Measurements from ENCODE around the gene PLET1.

PLET1 gene

DNA sequence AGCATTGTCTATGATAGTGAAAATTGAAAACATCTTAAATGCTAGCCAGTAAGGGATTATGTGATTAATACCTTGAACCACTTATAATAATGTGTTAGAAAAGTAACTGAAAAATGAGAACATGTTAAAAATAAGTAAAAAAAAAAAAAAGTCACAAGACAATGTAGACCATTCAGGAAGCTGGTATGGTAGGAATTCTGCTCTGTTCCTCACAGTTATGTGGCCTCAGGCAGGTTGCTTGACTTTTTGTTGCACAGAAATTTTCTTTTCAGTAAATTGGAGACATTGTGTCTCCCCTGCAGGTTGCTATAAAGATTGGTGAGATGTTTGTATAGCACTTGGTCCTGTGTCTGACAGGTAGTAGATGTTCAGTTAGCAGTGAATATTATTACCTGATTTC is 17.3 kb upstream of the PLET1 start:
- no peak for TF ChIP-seq GABPA (IDR thresholded peaks at IDR 0.05; ENCODE audit: low read depth)
- TF ChIP-seq POLR2AphosphoS5 (IDR thresholded peaks at IDR 0.05; ENCODE audit: low read depth), result no peak
- TF ChIP-seq SPI1 (IDR thresholded peaks at IDR 0.05; ENCODE audit: borderline replicate concordance, low read depth), result no peak
- TF ChIP-seq, protein P1, sequence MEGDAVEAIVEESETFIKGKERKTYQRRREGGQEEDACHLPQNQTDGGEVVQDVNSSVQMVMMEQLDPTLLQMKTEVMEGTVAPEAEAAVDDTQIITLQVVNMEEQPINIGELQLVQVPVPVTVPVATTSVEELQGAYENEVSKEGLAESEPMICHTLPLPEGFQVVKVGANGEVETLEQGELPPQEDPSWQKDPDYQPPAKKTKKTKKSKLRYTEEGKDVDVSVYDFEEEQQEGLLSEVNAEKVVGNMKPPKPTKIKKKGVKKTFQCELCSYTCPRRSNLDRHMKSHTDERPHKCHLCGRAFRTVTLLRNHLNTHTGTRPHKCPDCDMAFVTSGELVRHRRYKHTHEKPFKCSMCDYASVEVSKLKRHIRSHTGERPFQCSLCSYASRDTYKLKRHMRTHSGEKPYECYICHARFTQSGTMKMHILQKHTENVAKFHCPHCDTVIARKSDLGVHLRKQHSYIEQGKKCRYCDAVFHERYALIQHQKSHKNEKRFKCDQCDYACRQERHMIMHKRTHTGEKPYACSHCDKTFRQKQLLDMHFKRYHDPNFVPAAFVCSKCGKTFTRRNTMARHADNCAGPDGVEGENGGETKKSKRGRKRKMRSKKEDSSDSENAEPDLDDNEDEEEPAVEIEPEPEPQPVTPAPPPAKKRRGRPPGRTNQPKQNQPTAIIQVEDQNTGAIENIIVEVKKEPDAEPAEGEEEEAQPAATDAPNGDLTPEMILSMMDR (IDR thresholded peaks at IDR 0.05; ENCODE audit: insufficient read depth, low read length), result no peak
- TF ChIP-seq, protein P2, sequence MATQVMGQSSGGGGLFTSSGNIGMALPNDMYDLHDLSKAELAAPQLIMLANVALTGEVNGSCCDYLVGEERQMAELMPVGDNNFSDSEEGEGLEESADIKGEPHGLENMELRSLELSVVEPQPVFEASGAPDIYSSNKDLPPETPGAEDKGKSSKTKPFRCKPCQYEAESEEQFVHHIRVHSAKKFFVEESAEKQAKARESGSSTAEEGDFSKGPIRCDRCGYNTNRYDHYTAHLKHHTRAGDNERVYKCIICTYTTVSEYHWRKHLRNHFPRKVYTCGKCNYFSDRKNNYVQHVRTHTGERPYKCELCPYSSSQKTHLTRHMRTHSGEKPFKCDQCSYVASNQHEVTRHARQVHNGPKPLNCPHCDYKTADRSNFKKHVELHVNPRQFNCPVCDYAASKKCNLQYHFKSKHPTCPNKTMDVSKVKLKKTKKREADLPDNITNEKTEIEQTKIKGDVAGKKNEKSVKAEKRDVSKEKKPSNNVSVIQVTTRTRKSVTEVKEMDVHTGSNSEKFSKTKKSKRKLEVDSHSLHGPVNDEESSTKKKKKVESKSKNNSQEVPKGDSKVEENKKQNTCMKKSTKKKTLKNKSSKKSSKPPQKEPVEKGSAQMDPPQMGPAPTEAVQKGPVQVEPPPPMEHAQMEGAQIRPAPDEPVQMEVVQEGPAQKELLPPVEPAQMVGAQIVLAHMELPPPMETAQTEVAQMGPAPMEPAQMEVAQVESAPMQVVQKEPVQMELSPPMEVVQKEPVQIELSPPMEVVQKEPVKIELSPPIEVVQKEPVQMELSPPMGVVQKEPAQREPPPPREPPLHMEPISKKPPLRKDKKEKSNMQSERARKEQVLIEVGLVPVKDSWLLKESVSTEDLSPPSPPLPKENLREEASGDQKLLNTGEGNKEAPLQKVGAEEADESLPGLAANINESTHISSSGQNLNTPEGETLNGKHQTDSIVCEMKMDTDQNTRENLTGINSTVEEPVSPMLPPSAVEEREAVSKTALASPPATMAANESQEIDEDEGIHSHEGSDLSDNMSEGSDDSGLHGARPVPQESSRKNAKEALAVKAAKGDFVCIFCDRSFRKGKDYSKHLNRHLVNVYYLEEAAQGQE (IDR thresholded peaks at IDR 0.05; ENCODE audit: insufficient replicate concordance, low read depth), result no peak
- no peaks in the 10 kb centered on the region for H3K27me3 ChIP-seq (ENCODE audit: insufficient read depth, poor library complexity, severe bottlenecking)
- no peak for DNase-seq (ENCODE audit: low read depth in 1 of 2, low spot score in 1 of 2)
- H3K4me3 ChIP-seq (replicated peaks; ENCODE audit: insufficient read depth, low read length), result no peak overlapping the region
- no peak overlapping the region for H3K27ac ChIP-seq (replicated peaks)

DNA sequence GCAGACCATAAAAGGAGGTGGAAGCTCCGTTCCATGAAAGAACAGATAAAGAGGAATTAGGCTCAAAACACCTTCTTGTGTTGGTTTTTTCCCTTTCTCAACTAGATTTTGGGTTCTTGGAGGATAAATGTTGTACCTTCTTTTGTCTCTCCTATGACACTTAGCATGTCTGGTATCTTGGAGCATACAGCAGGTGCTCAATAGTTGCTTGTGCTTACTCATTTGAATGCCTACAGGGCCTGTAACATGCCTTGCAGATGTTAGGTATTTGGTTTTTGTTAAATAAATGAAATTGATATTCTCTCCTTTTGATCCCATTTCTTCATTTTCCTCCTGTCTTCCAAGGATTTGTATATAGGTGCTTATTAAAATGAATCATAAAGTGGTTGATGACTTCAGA is 16.4 kb upstream of the PLET1 start:
- H3K4me3 ChIP-seq (replicated peaks; ENCODE audit: insufficient read depth, low read length), result no peak overlapping the region
- DNase-seq (ENCODE audit: low read depth in 1 of 2, low spot score in 1 of 2), result no peak
- TF ChIP-seq POLR2AphosphoS5 (IDR thresholded peaks at IDR 0.05; ENCODE audit: low read depth), result no peak
- H3K27ac ChIP-seq (replicated peaks), result no peak overlapping the region
- no peaks in the 10 kb centered on the region for H3K27me3 ChIP-seq (ENCODE audit: insufficient read depth, poor library complexity, severe bottlenecking)

DNA sequence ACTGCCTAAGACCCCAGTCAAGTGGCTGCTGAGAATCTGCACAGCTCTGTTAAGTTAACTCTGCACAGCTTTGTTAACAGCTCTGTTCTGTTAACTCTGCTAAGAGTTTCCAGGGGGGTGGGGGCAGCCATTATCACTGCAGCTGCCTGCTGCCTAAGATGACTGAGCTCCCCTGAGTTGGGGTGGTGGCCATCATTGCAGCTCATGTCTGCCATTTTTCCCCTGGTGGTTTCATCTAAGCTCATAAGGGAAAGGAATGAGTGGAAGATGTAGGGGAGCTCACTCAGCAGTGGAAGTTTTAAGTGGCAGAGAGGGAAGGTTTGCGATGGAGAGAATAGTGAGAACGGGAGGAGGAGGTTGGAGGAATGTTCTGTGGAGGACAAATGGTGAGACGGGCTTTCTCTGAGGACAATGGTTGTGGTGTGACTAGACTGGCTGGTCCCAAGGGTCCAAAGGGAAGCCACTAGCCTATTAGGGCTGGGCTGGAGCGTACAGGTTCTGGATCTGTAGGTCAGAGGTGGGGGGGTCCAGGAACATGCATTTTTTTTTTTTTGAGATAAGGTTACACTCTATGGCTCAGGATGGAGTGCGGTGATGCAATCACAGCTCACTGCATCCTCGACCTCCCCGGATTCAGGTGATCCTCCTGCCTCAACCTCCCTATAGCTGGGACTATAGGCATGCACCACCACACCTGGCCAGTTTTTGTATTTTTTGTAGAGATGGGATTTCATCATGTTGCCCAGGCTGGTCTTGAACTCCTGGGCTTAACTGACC is 13.5 kb upstream of the PLET1 start:
- H3K4me3 ChIP-seq (replicated peaks; ENCODE audit: insufficient read depth, low read length), result no peak overlapping the region
- TF ChIP-seq, protein P2 (IDR thresholded peaks at IDR 0.05; ENCODE audit: insufficient replicate concordance, low read depth), result no peak
- TF ChIP-seq GABPA (IDR thresholded peaks at IDR 0.05; ENCODE audit: low read depth), result no peak
- no peak for TF ChIP-seq POLR2AphosphoS5 (IDR thresholded peaks at IDR 0.05; ENCODE audit: low read depth)
- TF ChIP-seq, protein P1 (IDR thresholded peaks at IDR 0.05; ENCODE audit: insufficient read depth, low read length), result no peak
- no peak for TF ChIP-seq SPI1 (IDR thresholded peaks at IDR 0.05; ENCODE audit: borderline replicate concordance, low read depth)
- H3K27me3 ChIP-seq (ENCODE audit: insufficient read depth, poor library complexity, severe bottlenecking), result no peaks in the 10 kb centered on the region
- no peak for DNase-seq (ENCODE audit: low read depth in 1 of 2, low spot score in 1 of 2)
- no peak overlapping the region for H3K27ac ChIP-seq (replicated peaks)

DNA sequence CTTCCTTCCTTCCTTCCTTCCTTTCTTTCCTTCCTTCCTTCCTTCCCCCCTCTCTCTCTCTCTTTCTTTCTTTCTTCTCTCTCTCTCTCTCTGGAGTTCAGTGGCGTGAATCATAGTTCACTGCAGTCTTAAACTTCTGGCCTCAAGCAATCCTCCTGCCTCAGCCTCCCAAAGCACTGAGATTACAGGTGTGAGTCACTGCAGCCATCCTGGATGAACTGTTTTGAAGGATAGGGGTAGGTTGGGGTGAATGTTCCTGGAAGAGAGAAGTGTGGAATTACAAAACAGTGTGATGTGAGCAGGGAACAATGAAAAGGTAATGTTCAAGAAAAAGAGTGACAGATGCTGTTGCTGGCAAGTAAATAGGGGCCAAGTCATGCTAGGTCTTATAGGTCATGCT is 12.4 kb upstream of the PLET1 start:
- no peak overlapping the region for H3K27ac ChIP-seq (replicated peaks)
- no peaks in the 10 kb centered on the region for H3K27me3 ChIP-seq (ENCODE audit: insufficient read depth, poor library complexity, severe bottlenecking)
- H3K4me3 ChIP-seq (replicated peaks; ENCODE audit: insufficient read depth, low read length), result no peak overlapping the region
- no peak for DNase-seq (ENCODE audit: low read depth in 1 of 2, low spot score in 1 of 2)
- TF ChIP-seq GABPA (IDR thresholded peaks at IDR 0.05; ENCODE audit: low read depth) (no peak), SPI1 (IDR thresholded peaks at IDR 0.05; ENCODE audit: borderline replicate concordance, low read depth) (no peak), POLR2AphosphoS5 (IDR thresholded peaks at IDR 0.05; ENCODE audit: low read depth) (no peak)
- TF ChIP-seq, protein P1 (IDR thresholded peaks at IDR 0.05; ENCODE audit: insufficient read depth, low read length), result no peak
- TF ChIP-seq, protein P2 (IDR thresholded peaks at IDR 0.05; ENCODE audit: insufficient replicate concordance, low read depth), result no peak

All from HL-60 (cell line).